BJ (cell line): ENCODE results near the gene TRIM24. TPM values are rescaled to one million over a fixed set of nuclear protein-coding genes. Genes with fewer than 3 reads are reported as not detected.

ENCODE experiments used
- CTCF ChIA-PET: fragments of 350-600 bp; formaldehyde crosslinking; extraction: SDS; loops from one replicate; lab custom pipeline; 2021; ENCODE audit warnings: antibody characterized with exemption, inconsistent platforms; lab: Yijun Ruan, JAX
- POLR2A ChIA-PET: fragments of 300-600 bp; sonication (Branson Sonifier 250); formaldehyde crosslinking; extraction: SDS; loops from one replicate; lab custom pipeline; 2021; ENCODE audit warnings: antibody characterized with exemption; lab: Charles Lee
- DNase-seq: peaks from one replicate; pipeline ENCODE4 v3.0.0-alpha.2; 2011; ENCODE audit warnings: low read depth
- H3K27me3 ChIP-seq: 2 replicates; pipeline ENCODE4 v1.6.0; 2011; ENCODE audit warnings: low read length; ENCODE audit not compliant: control insufficient read depth, insufficient read depth
- H3K36me3 ChIP-seq: 2 replicates; pipeline ENCODE4 v1.5.1; 2011; ENCODE audit warnings: low read length; ENCODE audit not compliant: control insufficient read depth, insufficient read depth
- H3K4me3 ChIP-seq: 2 replicates; pipeline ENCODE4 v1.5.1; 2011; ENCODE audit warnings: low read depth, mild to moderate bottlenecking, control low read depth, low read length
- CTCF ChIP-seq: IDR thresholded peaks from 2 replicates; pipeline ENCODE4 v1.5.1; 2011; ENCODE audit warnings: low read depth, mild to moderate bottlenecking, control low read depth, inconsistent platforms, low read length, moderate library complexity; ENCODE audit not compliant: insufficient read depth
- polyA plus RNA-seq: library from polyadenylated mRNA; depleted of rRNA; stranded (reverse); fragments of >200 nt; gene quantifications from 2 replicates; pipeline ENCODE4 v1.2.3, GENCODE V29; 2011

TRIM24 gene
- polyA plus RNA-seq, 1 experiment = 4.2 TPM

GRCh38 chr7:138584283-138584682 is 124.2 kb downstream of the TRIM24 start:
- TF ChIP-seq CTCF = no peak
- Histone ChIP-seq H3K27me3 (no peaks in the 10 kb centered on the region), H3K4me3 (no peak overlapping the region), H3K36me3 (no peaks in the 10 kb centered on the region)
- ChIA-PET POLR2A (no interaction called here), CTCF (no interaction called here)
- no peak for DNase-seq

GRCh38 chr7:138584696-138585095 is 124.6 kb downstream of the TRIM24 start:
- CTCF ChIA-PET = no interaction called here
- no peak for DNase-seq
- H3K27me3 ChIP-seq = no peaks in the 10 kb centered on the region
- H3K36me3 ChIP-seq = no peaks in the 10 kb centered on the region
- POLR2A ChIA-PET = no interaction called here
- no peak for TF ChIP-seq CTCF
- no peak overlapping the region for H3K4me3 ChIP-seq

- Histone ChIP-seq H3K36me3 (no peaks in the 10 kb centered on the region), H3K27me3 (no peaks in the 10 kb centered on the region), H3K4me3 (no peak overlapping the region)
- TF ChIP-seq CTCF = no peak
- DNase-seq = no peak
- ChIA-PET CTCF (no interaction called here), POLR2A (no interaction called here)
Measured at GRCh38 chr7:138585283-138585993, 125.4 kb downstream of the TRIM24 start.

- CTCF ChIA-PET = no interaction called here
Measured at GRCh38 chr7:138587485-138587884, 127.4 kb downstream of the TRIM24 start.

GRCh38 chr7:138588986-138589385 is 128.9 kb downstream of the TRIM24 start:
- no peaks in the 10 kb centered on the region for H3K36me3 ChIP-seq
- no peak for TF ChIP-seq CTCF
- H3K27me3 ChIP-seq = no peaks in the 10 kb centered on the region
- DNase-seq = no peak
- ChIA-PET POLR2A (no interaction called here), CTCF (no interaction called here)
- no peak overlapping the region for H3K4me3 ChIP-seq

More at GRCh38 chr7:138587485-138587884, 127.4 kb downstream of the TRIM24 start:
- DNase-seq = no peak
- POLR2A ChIA-PET = no interaction called here
- H3K4me3 ChIP-seq = no peak overlapping the region
- TF ChIP-seq CTCF = no peak
- no peaks in the 10 kb centered on the region for H3K36me3 ChIP-seq
- no peaks in the 10 kb centered on the region for H3K27me3 ChIP-seq
